GM18907 (cell line): ENCODE measurements around the gene LHFPL5.

Source experiments
- ATAC-seq: cut with Tn5 transposase; IDR thresholded peaks from one replicate; pipeline ENCODE4 v1.9.1; 2021; ENCODE audit warnings: mild to moderate bottlenecking, moderate library complexity; ENCODE audit not compliant: unreplicated experiment

The LHFPL5 gene

DNA sequence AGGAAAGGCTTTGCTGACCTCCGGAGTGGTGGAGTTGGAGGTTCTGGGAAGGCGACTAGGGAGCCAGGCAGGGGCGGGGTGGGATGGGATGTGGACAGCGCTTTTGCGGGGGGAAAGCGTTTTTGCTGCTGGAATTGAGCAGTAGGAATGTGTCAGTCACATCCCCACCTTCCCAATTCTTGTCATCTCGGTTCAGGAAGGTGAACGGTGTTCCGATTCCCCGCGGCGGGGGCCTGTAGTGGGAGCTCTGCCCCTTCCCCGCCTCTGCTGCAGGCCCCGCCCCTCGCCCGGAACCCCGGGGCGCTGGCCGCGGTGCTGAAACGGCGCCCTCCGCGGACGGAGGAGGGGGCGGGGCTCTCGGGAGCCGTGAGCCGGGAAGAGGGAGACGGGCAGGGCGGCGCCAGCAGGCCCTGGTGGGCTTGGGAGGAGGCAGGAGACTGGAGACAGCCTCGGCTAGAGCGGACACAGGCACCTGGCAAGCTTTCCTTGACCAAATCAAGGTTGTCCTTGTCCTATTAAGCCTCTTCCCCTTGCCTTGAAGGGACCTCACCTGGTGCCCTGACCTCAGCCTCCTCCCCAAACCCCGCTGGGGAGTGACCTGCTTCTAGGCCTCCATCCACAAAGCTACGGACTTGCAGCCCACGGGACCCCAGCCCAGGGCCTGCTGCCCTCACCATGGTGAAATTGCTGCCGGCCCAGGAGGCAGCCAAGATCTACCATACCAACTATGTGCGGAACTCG, at the start of gene LHFPL5:
Gene LHFPL5, plus strand, starts transcription at position 357 of the 741 bp plus-strand sequence. Its CDS starts 319 bp downstream, at position 676.
- ATAC-seq, result no peak

GRCh38 chr6:35757456-35758123, 47.6 kb upstream of the LHFPL5 start:
- ATAC-seq, result no peak

- no peak for ATAC-seq
These were observed 45.7 kb upstream of the LHFPL5 start for GRCh38 chr6:35759426-35759825.

- no peak for ATAC-seq
These were observed 39.4 kb upstream of the LHFPL5 start for GRCh38 chr6:35765739-35766138.

GRCh38 chr6:35769211-35769610, 35.9 kb upstream of the LHFPL5 start:
- no peak for ATAC-seq

DNA sequence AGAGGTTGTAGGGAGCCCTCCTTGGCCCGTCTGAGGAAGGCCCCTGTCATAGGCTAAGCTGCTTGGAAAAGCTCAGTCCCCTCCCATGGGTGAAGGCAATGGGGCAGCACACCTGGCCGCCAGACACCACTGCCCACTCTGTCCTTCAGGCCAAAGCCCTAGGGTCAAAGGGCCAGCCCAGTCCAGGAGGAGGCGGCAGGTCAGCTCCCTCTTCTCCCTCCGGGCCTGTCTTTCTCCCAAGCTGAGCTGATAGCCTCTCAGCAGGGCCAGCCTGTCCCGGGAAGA, 33.9 kb upstream of the LHFPL5 start:
- ATAC-seq, result no peak

GRCh38 chr6:35774116-35774794, 30.9 kb upstream of the LHFPL5 start:
- ATAC-seq, result no peak

GRCh38 chr6:35775031-35775430, 30.1 kb upstream of the LHFPL5 start:
- ATAC-seq, result no peak

DNA sequence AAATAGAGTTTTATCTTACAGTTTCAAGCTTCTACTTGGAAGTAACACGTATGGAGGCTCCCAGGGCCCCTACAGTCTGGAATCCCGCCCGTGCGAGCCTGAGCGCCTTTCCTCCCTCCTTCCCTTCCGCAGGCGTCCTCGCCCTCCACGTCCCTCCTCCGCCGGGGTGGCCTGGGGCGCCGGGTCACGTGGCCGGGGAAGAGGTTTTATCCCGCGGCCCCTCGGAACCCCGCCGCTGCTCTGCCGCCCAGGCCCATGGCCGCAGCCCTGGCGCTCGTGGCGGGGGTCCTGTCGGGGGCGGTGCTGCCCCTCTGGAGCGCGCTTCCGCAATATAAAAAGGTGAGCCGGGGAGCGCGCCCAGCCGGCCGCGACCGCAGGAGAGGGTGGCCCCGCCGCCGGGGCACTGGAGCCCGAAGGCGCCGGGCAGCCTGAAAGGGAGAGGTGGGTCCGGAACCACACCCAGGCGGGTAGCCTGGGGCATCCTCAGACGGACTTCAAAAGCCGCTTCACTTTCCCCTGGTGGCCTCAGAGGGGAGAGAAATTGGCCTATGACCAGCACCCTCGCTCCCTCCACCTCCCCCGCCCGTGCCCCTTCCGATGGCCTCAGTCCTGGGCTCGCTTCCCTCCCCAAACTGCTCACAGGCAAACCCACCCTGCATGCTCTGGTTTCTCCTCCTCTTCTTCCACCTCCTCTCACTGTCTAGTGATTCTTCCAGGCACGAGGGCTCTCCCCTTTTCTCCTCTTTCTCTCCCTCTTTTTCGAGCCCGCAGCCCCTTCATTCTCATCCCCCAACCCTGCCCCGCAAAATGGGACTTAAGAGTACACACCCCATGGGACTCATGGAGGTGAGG, 28.6 kb upstream of the LHFPL5 start, which contains the start of gene CLPSL2:
Gene CLPSL2, plus strand, starts transcription at position 235 of the 852 bp plus-strand sequence. Its CDS starts 21 bp downstream, at position 256.
- ATAC-seq, result no peak

- ATAC-seq, result no peak
These were observed 27.6 kb upstream of the LHFPL5 start for GRCh38 chr6:35777356-35778102.

DNA sequence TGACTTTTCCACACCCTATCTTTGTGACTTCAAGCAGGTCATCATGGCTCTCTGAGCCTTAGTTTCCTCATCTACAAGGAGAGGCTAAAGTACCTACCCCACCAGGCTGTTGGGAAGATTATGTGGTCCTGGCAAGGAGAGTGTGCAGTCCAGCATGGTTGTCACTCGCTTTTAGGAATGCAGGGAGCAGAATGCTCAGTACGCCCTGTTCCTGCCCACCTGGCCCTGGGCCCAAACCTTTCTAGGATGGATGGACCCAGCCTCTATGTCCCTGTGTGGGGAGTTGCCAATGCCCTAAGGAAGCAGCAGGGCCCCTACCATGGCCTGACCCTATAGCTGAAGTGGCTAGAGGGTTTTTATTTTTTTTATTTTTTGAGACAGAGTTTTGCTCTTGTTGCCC, 26.7 kb upstream of the LHFPL5 start:
- ATAC-seq, result no peak

- ATAC-seq, result no peak
These were observed 24.4 kb upstream of the LHFPL5 start, which contains the start of gene CLPSL1 for GRCh38 chr6:35780719-35781118. CLPSL1 (plus strand) TSS chr6:35781019; CDS start chr6:35781111, 92 bp downstream.

GRCh38 chr6:35781290-35781689, 23.9 kb upstream of the LHFPL5 start:
- no peak for ATAC-seq

DNA sequence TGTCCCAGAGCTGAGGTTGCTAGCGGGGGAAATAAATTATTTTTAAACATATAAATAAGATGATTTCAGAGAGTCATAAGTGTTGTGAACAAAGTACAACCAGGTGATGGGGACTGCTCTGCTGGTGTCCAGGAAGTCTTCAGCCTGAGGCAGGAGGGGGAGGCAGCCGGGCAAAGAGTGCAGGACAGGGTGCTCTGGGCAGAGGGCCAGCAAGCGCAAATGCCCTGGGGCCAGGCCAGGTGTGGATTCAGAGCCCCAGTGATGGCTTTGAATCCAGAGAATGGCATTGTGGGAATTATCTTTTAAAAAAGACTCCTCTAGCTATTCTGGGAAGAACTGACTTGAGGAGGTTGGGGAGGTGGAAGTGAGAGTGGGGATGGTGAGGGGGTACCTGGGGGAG, 22.7 kb upstream of the LHFPL5 start:
- no peak for ATAC-seq

- ATAC-seq, result no peak
These were observed 21.0 kb upstream of the LHFPL5 start for GRCh38 chr6:35784200-35784599.

- no peak for ATAC-seq
These were observed 18.9 kb upstream of the LHFPL5 start for GRCh38 chr6:35786272-35786671.

- ATAC-seq, result no peak
These were observed 18.3 kb upstream of the LHFPL5 start for GRCh38 chr6:35786810-35787209.

GRCh38 chr6:35787266-35788218, 17.6 kb upstream of the LHFPL5 start:
- no peak for ATAC-seq

GRCh38 chr6:35788423-35788982, 16.6 kb upstream of the LHFPL5 start:
- ATAC-seq, result no peak
